ENCODE measurements around the gene VAX1. TPM values are rescaled to one million over a fixed set of nuclear protein-coding genes. Genes with fewer than 3 reads are reported as not detected.

The VAX1 gene
- total RNA-seq, 4 donors from 2014 or later = not detected

- no peak for TF ChIP-seq POLR2A (IDR thresholded peaks at IDR 0.05)
- TF ChIP-seq EP300 (IDR thresholded peaks at IDR 0.05) = no peak
- no peak for TF ChIP-seq CTCF (IDR thresholded peaks at IDR 0.05)
- H3K27ac ChIP-seq = no peak overlapping the region
- peaks cover 0 to 100% of the 10 kb centered on the region in 2 donors for H3K27me3 ChIP-seq
- H3K4me1 ChIP-seq = peaks cover 0 to 63% (median 20%) of the 10 kb centered on the region in 4 donors
- no peak for DNase-seq (ENCODE audit: low spot score in 2 of 2)
- no peaks in the 10 kb centered on the region for H3K36me3 ChIP-seq
- H3K4me3 ChIP-seq = no peak overlapping the region
- no peaks in the 10 kb centered on the region for H3K9me3 ChIP-seq
- WGBS, 2 donors = 8 to 10% methylated on average over 36 to 39 of the region's 41 CpGs
These were observed 28.6 kb upstream of the VAX1 start for GRCh38 chr10:117166418-117167345.

- H3K4me1 ChIP-seq = peaks cover 0 to 64% (median 20%) of the 10 kb centered on the region in 4 donors
- WGBS, 2 donors = 0 to 2% methylated on average over 40 to 51 of the region's 51 CpGs
- H3K27me3 ChIP-seq = peaks cover 0 to 100% of the 10 kb centered on the region in 2 donors
- no peak for DNase-seq (ENCODE audit: low spot score in 2 of 2)
- TF ChIP-seq EP300 (IDR thresholded peaks at IDR 0.05) (no peak), CTCF (IDR thresholded peaks at IDR 0.05) (peak; percentile 25 to 44 (median 31))
- no peaks in the 10 kb centered on the region for H3K9me3 ChIP-seq
- no peaks in the 10 kb centered on the region for H3K36me3 ChIP-seq
- peak overlapping the region in 1 of 4 donors; percentile 40 for H3K4me3 ChIP-seq
- no peak overlapping the region for H3K27ac ChIP-seq
These were observed 27.7 kb upstream of the VAX1 start for GRCh38 chr10:117165538-117166417.

GRCh38 chr10:117164592-117165537 lies 26.8 kb upstream of the VAX1 start:
- H3K4me1 ChIP-seq = peaks cover 0 to 64% (median 20%) of the 10 kb centered on the region in 4 donors
- H3K27me3 ChIP-seq = peaks cover 0 to 100% of the 10 kb centered on the region in 2 donors
- no peaks in the 10 kb centered on the region for H3K36me3 ChIP-seq
- no peak for DNase-seq (ENCODE audit: low spot score in 2 of 2)
- peak overlapping the region in 3 of 4 donors; percentile 14 to 40 (median 24) for H3K4me3 ChIP-seq
- H3K27ac ChIP-seq = no peak overlapping the region
- no peaks in the 10 kb centered on the region for H3K9me3 ChIP-seq
- no peak for TF ChIP-seq CTCF (IDR thresholded peaks at IDR 0.05)
- TF ChIP-seq POLR2A (IDR thresholded peaks at IDR 0.05) = no peak
- TF ChIP-seq EP300 (IDR thresholded peaks at IDR 0.05) = no peak
- 9 to 11% methylated on average over 32 of the region's 32 CpGs for WGBS, 2 donors

- peaks cover 0 to 100% of the 10 kb centered on the region in 2 donors for H3K27me3 ChIP-seq
These were observed 26.0 kb upstream of the VAX1 start for GRCh38 chr10:117163954-117164548.

More at GRCh38 chr10:117163954-117164548, 26.0 kb upstream of the VAX1 start:
- Histone ChIP-seq H3K4me3 (no peak overlapping the region), H3K4me1 (peaks cover 0 to 64% (median 20%) of the 10 kb centered on the region in 4 donors), H3K9me3 (no peaks in the 10 kb centered on the region), H3K36me3 (no peaks in the 10 kb centered on the region), H3K27ac (no peak overlapping the region)
- 30 to 37% methylated on average over 16 of the region's 16 CpGs for WGBS, 2 donors
- no peak for DNase-seq (ENCODE audit: low spot score in 2 of 2)
- TF ChIP-seq CTCF (IDR thresholded peaks at IDR 0.05) = no peak

Data from tibial nerve (tissue), 4 donors.